ENCODE data around the gene F12. TPM values are rescaled to one million over a fixed set of nuclear protein-coding genes. Genes with fewer than 3 reads are reported as not detected.

F12 gene
- total and polyA plus RNA-seq, 2 of the 8 experiments (the other 6 are each of a cell fraction or from before 2014, with no cell fraction given) = 6.5 to 7.8 TPM

DNA sequence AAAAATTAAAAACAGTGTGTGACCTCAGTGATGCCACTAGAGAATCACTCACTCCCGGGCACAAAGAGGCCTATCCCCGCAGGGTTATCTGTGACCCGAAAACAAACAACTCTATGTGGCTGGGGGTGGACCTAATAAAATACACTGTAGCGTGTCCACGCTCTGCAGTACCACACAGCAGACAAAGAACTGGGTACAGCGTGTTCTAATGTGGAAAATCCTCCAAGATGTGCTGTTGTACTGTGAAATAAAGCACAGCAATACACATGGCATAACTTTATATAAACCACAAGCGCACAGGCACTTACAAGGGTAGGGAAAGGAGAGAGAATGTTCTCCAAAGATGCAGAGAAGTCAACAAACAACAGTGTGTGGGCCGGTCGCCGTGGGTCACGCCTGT is 33.3 kb downstream of the F12 start:
- Histone ChIP-seq H3K4me2 (ENCODE audit: insufficient read depth in 1 of 2, low read depth in 2 of 2, low read length in 2 of 2) (no peak overlapping the region), H2BK120ac (replicated peaks; ENCODE audit: low read depth, low read length) (no peak overlapping the region), H3K79me1 (ENCODE audit: low read depth, low read length) (no peaks in the 10 kb centered on the region), H3K18ac (ENCODE audit: extremely low read depth, low read length) (no peak overlapping the region), H3K4ac (replicated peaks; ENCODE audit: insufficient read length, low read depth, low read length) (no peak overlapping the region), H2BK12ac (ENCODE audit: low read depth, low read length) (no peak overlapping the region), H3K79me2 (ENCODE audit: control insufficient read depth in 1 of 2, insufficient read depth in 2 of 2, low read length in 2 of 2) (no peaks in the 10 kb centered on the region), H3K36me3 (ENCODE audit: control insufficient read depth in 2 of 4, insufficient read depth in 4 of 4, low read length in 3 of 4) (no peaks in the 10 kb centered on the region), H3K14ac (ENCODE audit: insufficient read length) (no peak overlapping the region), H3K23me2 (ENCODE audit: low read depth, low read length) (peaks cover 2% of the 10 kb centered on the region; the same call in 1 of the 2 replicates), H2BK5ac (ENCODE audit: low read depth, low read length) (no peak overlapping the region), H3K4me1 (replicated peaks in 1 of 4; ENCODE audit: control insufficient read depth in 3 of 4, insufficient read depth in 4 of 4, low read length in 3 of 4) (peaks cover 0 to 18% (median 10%) of the 10 kb centered on the region in 4 experiments; a peak in 6 of 7 replicates), H3K23ac (ENCODE audit: insufficient read length) (no peak overlapping the region), H2BK15ac (ENCODE audit: low read length) (0 out of 2 replicates have a peak overlapping the region, but pooled peaks have one; percentile 72), H4K20me1 (replicated peaks in 1 of 2; ENCODE audit: control insufficient read depth in 1 of 2, insufficient read depth in 2 of 2, low read length in 2 of 2) (no peaks in the 10 kb centered on the region), H3K9ac (replicated peaks in 1 of 4; ENCODE audit: extremely low read depth in 1 of 4, low read depth in 3 of 4, low read length in 3 of 4) (no peak overlapping the region), H4K91ac (replicated peaks; ENCODE audit: insufficient read length, low read length) (no peak overlapping the region), H3K4me3 (ENCODE audit: extremely low read depth in 1 of 4, insufficient read depth in 2 of 4, low read depth in 3 of 4, low read length in 4 of 4) (no peak overlapping the region), H2AFZ (ENCODE audit: low read length) (no peak overlapping the region), H3K56ac (replicated peaks; ENCODE audit: insufficient read length, low read depth, low read length) (no peak overlapping the region), H4K8ac (ENCODE audit: extremely low read depth, insufficient read depth, low read length) (no peak overlapping the region), H4K5ac (ENCODE audit: insufficient read length, low read depth, low read length) (no peak overlapping the region), H2AK5ac (ENCODE audit: low read depth, low read length) (no peak overlapping the region), H3K27ac (ENCODE audit: low read depth, low read length) (no peak overlapping the region), H2BK20ac (ENCODE audit: low read length) (no peak overlapping the region), H3K9me3 (ENCODE audit: insufficient read depth in 2 of 2, low read depth in 1 of 2, low read length in 1 of 2) (no peaks in the 10 kb centered on the region), H3K27me3 (replicated peaks in 1 of 4; ENCODE audit: control insufficient read depth in 3 of 4, extremely low read depth in 1 of 4, insufficient read depth in 3 of 4, low read length in 3 of 4) (peaks cover 0 to 2% (median 0%) of the 10 kb centered on the region in 4 experiments; a peak in 1 of 7 replicates)
- no peak for DNase-seq (ENCODE audit: low read depth in 1 of 2, low spot score in 2 of 2)
- FAIRE-seq = no peak
- 96% methylated on average over 11 of the region's 11 CpGs; no CpG with 5 or more reads in 1 of the 2 experiments for WGBS, 2 experiments (ENCODE audit: extremely low coverage in 1 of 2, insufficient coverage in 1 of 2, insufficient read length in 1 of 2, insufficient replicate concordance in 2 of 2, low coverage in 1 of 2, low lambda C conversion rate in 2 of 2, missing lambda C conversion rate in 1 of 2)
- ChIA-PET CTCF (ENCODE audit: partially characterized antibody) (interaction anchor here (1.9 to 16.9 kb wide), 4 partner anchors 13 to 70 kb away, joined by 7 to 363 read pairs (median 152); partner anchors contain the start of genes PFN3, PRR7 and SLC34A1), POLR2A (ENCODE audit: partially characterized antibody) (no interaction called here)
- TF ChIP-seq TAF1 (IDR thresholded peaks at IDR 0.05; ENCODE audit: low read depth, low read length) (no peak), CBX5 (IDR thresholded peaks at IDR 0.05; ENCODE audit: low read depth, low read length) (no peak), TCF12 (IDR thresholded peaks at IDR 0.05; ENCODE audit: low read depth, low read length) (no peak), CBX8 (IDR thresholded peaks at IDR 0.05; ENCODE audit: borderline replicate concordance, low read depth, low read length) (no peak), KDM5A (IDR thresholded peaks at IDR 0.05; ENCODE audit: low read length) (no peak), SP1 (IDR thresholded peaks at IDR 0.05; ENCODE audit: low read depth, low read length) (no peak), SIRT6 (IDR thresholded peaks at IDR 0.05; ENCODE audit: low read length) (no peak), TBP (IDR thresholded peaks at IDR 0.05; ENCODE audit: low read depth, low read length) (no peak), YY1 (IDR thresholded peaks at IDR 0.05; ENCODE audit: low read depth, low read length) (no peak), HDAC6 (IDR thresholded peaks at IDR 0.05; ENCODE audit: low read depth, low read length) (no peak)
- TF ChIP-seq, protein P1, sequence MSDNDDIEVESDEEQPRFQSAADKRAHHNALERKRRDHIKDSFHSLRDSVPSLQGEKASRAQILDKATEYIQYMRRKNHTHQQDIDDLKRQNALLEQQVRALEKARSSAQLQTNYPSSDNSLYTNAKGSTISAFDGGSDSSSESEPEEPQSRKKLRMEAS (IDR thresholded peaks at IDR 0.05) = no peak
- TF ChIP-seq, protein P2, sequence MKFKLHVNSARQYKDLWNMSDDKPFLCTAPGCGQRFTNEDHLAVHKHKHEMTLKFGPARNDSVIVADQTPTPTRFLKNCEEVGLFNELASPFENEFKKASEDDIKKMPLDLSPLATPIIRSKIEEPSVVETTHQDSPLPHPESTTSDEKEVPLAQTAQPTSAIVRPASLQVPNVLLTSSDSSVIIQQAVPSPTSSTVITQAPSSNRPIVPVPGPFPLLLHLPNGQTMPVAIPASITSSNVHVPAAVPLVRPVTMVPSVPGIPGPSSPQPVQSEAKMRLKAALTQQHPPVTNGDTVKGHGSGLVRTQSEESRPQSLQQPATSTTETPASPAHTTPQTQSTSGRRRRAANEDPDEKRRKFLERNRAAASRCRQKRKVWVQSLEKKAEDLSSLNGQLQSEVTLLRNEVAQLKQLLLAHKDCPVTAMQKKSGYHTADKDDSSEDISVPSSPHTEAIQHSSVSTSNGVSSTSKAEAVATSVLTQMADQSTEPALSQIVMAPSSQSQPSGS (IDR thresholded peaks at IDR 0.05; ENCODE audit: low read length) = no peak
- TF ChIP-seq, protein P3, sequence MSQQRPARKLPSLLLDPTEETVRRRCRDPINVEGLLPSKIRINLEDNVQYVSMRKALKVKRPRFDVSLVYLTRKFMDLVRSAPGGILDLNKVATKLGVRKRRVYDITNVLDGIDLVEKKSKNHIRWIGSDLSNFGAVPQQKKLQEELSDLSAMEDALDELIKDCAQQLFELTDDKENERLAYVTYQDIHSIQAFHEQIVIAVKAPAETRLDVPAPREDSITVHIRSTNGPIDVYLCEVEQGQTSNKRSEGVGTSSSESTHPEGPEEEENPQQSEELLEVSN (IDR thresholded peaks at IDR 0.05) = no peak
